ENCODE measurements around the gene GLIS1.

- TF ChIP-seq, protein P1, sequence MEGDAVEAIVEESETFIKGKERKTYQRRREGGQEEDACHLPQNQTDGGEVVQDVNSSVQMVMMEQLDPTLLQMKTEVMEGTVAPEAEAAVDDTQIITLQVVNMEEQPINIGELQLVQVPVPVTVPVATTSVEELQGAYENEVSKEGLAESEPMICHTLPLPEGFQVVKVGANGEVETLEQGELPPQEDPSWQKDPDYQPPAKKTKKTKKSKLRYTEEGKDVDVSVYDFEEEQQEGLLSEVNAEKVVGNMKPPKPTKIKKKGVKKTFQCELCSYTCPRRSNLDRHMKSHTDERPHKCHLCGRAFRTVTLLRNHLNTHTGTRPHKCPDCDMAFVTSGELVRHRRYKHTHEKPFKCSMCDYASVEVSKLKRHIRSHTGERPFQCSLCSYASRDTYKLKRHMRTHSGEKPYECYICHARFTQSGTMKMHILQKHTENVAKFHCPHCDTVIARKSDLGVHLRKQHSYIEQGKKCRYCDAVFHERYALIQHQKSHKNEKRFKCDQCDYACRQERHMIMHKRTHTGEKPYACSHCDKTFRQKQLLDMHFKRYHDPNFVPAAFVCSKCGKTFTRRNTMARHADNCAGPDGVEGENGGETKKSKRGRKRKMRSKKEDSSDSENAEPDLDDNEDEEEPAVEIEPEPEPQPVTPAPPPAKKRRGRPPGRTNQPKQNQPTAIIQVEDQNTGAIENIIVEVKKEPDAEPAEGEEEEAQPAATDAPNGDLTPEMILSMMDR (conservative IDR thresholded peaks at IDR 0.05; ENCODE audit: low read length) = no peak
- no peak for TF ChIP-seq EZH2phosphoT487 (IDR thresholded peaks at IDR 0.05; ENCODE audit: borderline replicate concordance)
These were observed 233.6 kb downstream of the GLIS1 start for GRCh38 chr1:53505401-53505800.
